HCT116 (cell line): ENCODE results near the gene ZEB1. TPM values are rescaled to one million over a fixed set of nuclear protein-coding genes. Genes with fewer than 3 reads are reported as not detected.

Source experiments
- ATAC-seq: fragments of 200-7000 bp; cut with Tn5 transposase; 2 replicates; pipeline ENCODE4 v1.9.1; 2020; ENCODE audit warnings: mild to moderate bottlenecking, moderate library complexity
- BruUV-seq: library from RNA; stranded (reverse); fragments of 400-500 nt; replicated peaks from 2 replicates; lab custom pipeline; 2021; lab: Mats Ljungman, UMichigan
- CTCF ChIA-PET: fragments of 300-600 bp; sonication (Branson Sonifier 250); formaldehyde crosslinking; loops from one replicate; lab custom pipeline; 2021; ENCODE audit warnings: antibody characterized with exemption; lab: Charles Lee
- POLR2A ChIA-PET: fragments of 300-600, 350-600 bp; sonication (Branson Sonifier 250); formaldehyde crosslinking; loops from one replicate; lab custom pipeline; 2021; ENCODE audit warnings: antibody characterized with exemption; lab: Charles Lee
- RAD21 ChIA-PET, 2 experiments: fragments of 300-600 bp; sonication (Branson Sonifier 250); formaldehyde crosslinking; loops; one replicate each; lab custom pipeline; 2023; ENCODE audit warnings: low total read pairs in 2 of 2; ENCODE audit not compliant: uncharacterized antibody in 2 of 2, unreplicated experiment in 2 of 2, low non-redundant PET in 1 of 2; lab: Charles Lee
- DNase-seq: peaks from one replicate; pipeline ENCODE4 v3.0.0-alpha.2; 2010; ENCODE audit warnings: low read depth, low spot score
- H2AFZ ChIP-seq: fragments of 200-600 bp; shearing (Covaris generic), sonication (generic); 2 replicates; pipeline ENCODE4 v1.6.1; 2017; ENCODE audit warnings: low read depth, mixed run types, mixed read lengths, antibody characterized with exemption, low read length; ENCODE audit not compliant: poor library complexity, severe bottlenecking
- H3K27ac ChIP-seq: 2 replicates; pipeline ENCODE4 v1.5.1; 2012; ENCODE audit warnings: low read depth, low read length
- H3K27me3 ChIP-seq: fragments of 200-600 bp; sonication (generic); 2 replicates; pipeline ENCODE4 v1.6.1; 2016; ENCODE audit warnings: mixed run types, low read length, mixed read lengths; ENCODE audit not compliant: insufficient read depth
- H3K36me3 ChIP-seq, 2 experiments: fragments of 200-500 bp in 1 of 2; fragments of 200-600 bp in 1 of 2; sonication (Bioruptor generic) in 1 of 2; sonication (generic) in 1 of 2; 2 replicates each; pipeline versions ENCODE4 v1.5.1 to v1.6.1; 2014 to 2016; ENCODE audit warnings: low read length in 2 of 2, inconsistent platforms in 1 of 2, mixed read lengths in 1 of 2, mixed run types in 1 of 2; ENCODE audit not compliant: insufficient read depth in 2 of 2, control insufficient read depth in 1 of 2
- H3K4me1 ChIP-seq, 2 experiments: fragments of 200-600 bp in 1 of 2; sonication (generic) in 1 of 2; 2 replicates each; pipeline versions ENCODE4 v1.5.1 to v1.6.1; 2012 to 2017; ENCODE audit warnings: low read length in 2 of 2, inconsistent platforms in 1 of 2, mild to moderate bottlenecking in 1 of 2, mixed read lengths in 1 of 2, mixed run types in 1 of 2, moderate library complexity in 1 of 2; ENCODE audit not compliant: insufficient read depth in 2 of 2, control insufficient read depth in 1 of 2
- H3K4me2 ChIP-seq: fragments of 200-600 bp; sonication (generic); 2 replicates; pipeline ENCODE4 v1.6.1; 2017; ENCODE audit warnings: mixed run types, low read length, mixed read lengths
- H3K4me3 ChIP-seq, 2 experiments: fragments of 200-600 bp in 1 of 2; sonication (generic) in 1 of 2; replicated peaks in 1 of 2; 2 replicates each; pipeline ENCODE4 v1.5.1; 2011 to 2016; ENCODE audit warnings: low read length in 2 of 2, control low read depth in 1 of 2, low read depth in 1 of 2, mild to moderate bottlenecking in 1 of 2, mixed read lengths in 1 of 2, mixed run types in 1 of 2
- H3K79me2 ChIP-seq: fragments of 200-600 bp; sonication (generic); 2 replicates; pipeline ENCODE4 v1.6.1; 2017; ENCODE audit warnings: mild to moderate bottlenecking, mixed run types, low read length, moderate library complexity, mixed read lengths; ENCODE audit not compliant: insufficient read depth
- H3K9ac ChIP-seq: fragments of 200-600 bp; sonication (generic); 2 replicates; pipeline ENCODE4 v1.6.1; 2016; ENCODE audit warnings: low read length, mixed read lengths
- H3K9me2 ChIP-seq: fragments of 200-600 bp; sonication (generic), shearing (Covaris generic); 2 replicates; pipeline ENCODE4 v1.6.1; 2017; ENCODE audit warnings: mixed run types, mild to moderate bottlenecking, moderate library complexity; ENCODE audit not compliant: insufficient read depth
- H3K9me3 ChIP-seq, 2 experiments: fragments of 200-500 bp in 1 of 2; fragments of 200-600 bp in 1 of 2; sonication (Bioruptor generic) in 1 of 2; sonication (generic) in 1 of 2; 2 replicates each; pipeline ENCODE4 v1.6.1; 2014 to 2017; ENCODE audit warnings: low read length in 2 of 2, mixed read lengths in 2 of 2, inconsistent platforms in 1 of 2, low read depth in 1 of 2, mild to moderate bottlenecking in 1 of 2, mixed run types in 1 of 2, moderate library complexity in 1 of 2; ENCODE audit not compliant: control insufficient read depth in 1 of 2, insufficient read depth in 1 of 2
- H4K20me1 ChIP-seq: fragments of 200-600 bp; sonication (generic), shearing (Covaris generic); 2 replicates; pipeline ENCODE4 v1.6.1; 2017; ENCODE audit warnings: mixed run types, mild to moderate bottlenecking, moderate library complexity; ENCODE audit not compliant: insufficient read depth
- CEBPB ChIP-seq: IDR thresholded peaks from 2 replicates; pipeline ENCODE4 v1.6.1; 2012; ENCODE audit warnings: low read depth
- CTCF ChIP-seq, 3 experiments: fragments of 200-600 bp in 1 of 3; sonication (generic) in 1 of 3; IDR thresholded peaks in 2 of 3; conservative IDR thresholded peaks in 1 of 3; 2 replicates each; pipeline ENCODE4 v1.5.1; 2012 to 2017; ENCODE audit warnings: low read depth in 2 of 3, low read length in 2 of 3, antibody characterized with exemption in 1 of 3, borderline replicate concordance in 1 of 3, control low read depth in 1 of 3, mild to moderate bottlenecking in 1 of 3, mixed read lengths in 1 of 3, mixed run types in 1 of 3, moderate library complexity in 1 of 3; ENCODE audit not compliant: insufficient read depth in 1 of 3
- EGR1 ChIP-seq: IDR thresholded peaks from 2 replicates; pipeline ENCODE4 v1.6.1; 2012; ENCODE audit warnings: low read depth
- ELF1 ChIP-seq: IDR thresholded peaks from 2 replicates; pipeline ENCODE4 v1.6.1; 2012; ENCODE audit warnings: low read depth, borderline replicate concordance
- EZH2 ChIP-seq: fragments of 200-600 bp; sonication (generic); IDR thresholded peaks from 2 replicates; pipeline ENCODE4 v1.6.1; 2017; ENCODE audit warnings: antibody characterized with exemption, mixed run types
- JUND ChIP-seq: IDR thresholded peaks from 2 replicates; pipeline ENCODE4 v1.6.1; 2012
- POLR2A ChIP-seq: IDR thresholded peaks from 2 replicates; pipeline ENCODE4 v1.7.0; 2011; ENCODE audit warnings: borderline replicate concordance; ENCODE audit not compliant: insufficient read depth, insufficient read length; ENCODE audit errors: extremely low read depth
- POLR2AphosphoS5 ChIP-seq: IDR thresholded peaks from 2 replicates; pipeline ENCODE4 v1.6.1; 2011; ENCODE audit warnings: mild to moderate bottlenecking, low read depth, low read length, moderate library complexity
- REST ChIP-seq: IDR thresholded peaks from 2 replicates; pipeline ENCODE4 v1.6.1; 2012; ENCODE audit warnings: low read depth
- SIN3A ChIP-seq: IDR thresholded peaks from 2 replicates; pipeline ENCODE4 v1.6.1; 2012; ENCODE audit warnings: low read depth
- SRF ChIP-seq: IDR thresholded peaks from 2 replicates; pipeline ENCODE4 v1.6.1; 2012; ENCODE audit warnings: low read depth
- YY1 ChIP-seq: IDR thresholded peaks from 2 replicates; pipeline ENCODE4 v1.6.1; 2011; ENCODE audit warnings: low read length, low read depth, moderate library complexity, mild to moderate bottlenecking; ENCODE audit not compliant: insufficient replicate concordance; ENCODE audit errors: extremely low read depth
- ZBTB33 ChIP-seq: IDR thresholded peaks from 2 replicates; pipeline ENCODE4 v1.6.1; 2011; ENCODE audit warnings: mild to moderate bottlenecking, low read length, moderate library complexity; ENCODE audit not compliant: insufficient replicate concordance; ENCODE audit errors: extremely low read depth
- ZFX ChIP-seq: fragments of 450-650 bp; IDR thresholded peaks from 2 replicates; pipeline ENCODE4 v1.6.1; 2017
- intact Hi-C: fragments of 100-400 bp; cut with micrococcal nuclease; formaldehyde crosslinking; loops from 2 replicates; pipeline ENCODE4 v1.10.0; 2022
- total RNA-seq: library from RNA; stranded (reverse); gene quantifications from one replicate; pipeline ENCODE4 v1.2.1, GENCODE V29; 2021; ENCODE audit not compliant: unreplicated experiment

The ZEB1 gene
- total RNA-seq, 1 experiment from 2014 or later = 3.4 TPM

GRCh38 chr10:31343009-31343408, 24.0 kb downstream of the ZEB1 start:
- H3K9ac ChIP-seq = no peak overlapping the region
- CTCF ChIA-PET = no interaction called here
- H3K4me2 ChIP-seq = no peak overlapping the region
- no peaks in the 10 kb centered on the region for H3K27me3 ChIP-seq
- H2AFZ ChIP-seq = no peak overlapping the region
- no peaks in the 10 kb centered on the region for H3K79me2 ChIP-seq
- H4K20me1 ChIP-seq = no peaks in the 10 kb centered on the region
- no peak for DNase-seq
- ATAC-seq = no peak
- no peaks in the 10 kb centered on the region for H3K36me3 ChIP-seq
- no peaks in the 10 kb centered on the region for H3K4me1 ChIP-seq
- TF ChIP-seq POLR2AphosphoS5 = no peak
- TF ChIP-seq SRF = no peak
- no peak for TF ChIP-seq EZH2
- TF ChIP-seq, all 23 proteins: peak for 0
- Histone ChIP-seq H3K9me2 (no peaks in the 10 kb centered on the region), H3K4me3 (no peak overlapping the region), H3K27ac (no peak overlapping the region), H3K9me3 (no peaks in the 10 kb centered on the region)
- intact Hi-C loops = no loop called here
- ChIA-PET RAD21 (no interaction called here), POLR2A (no interaction called here)
- no TSS peak for BruUV-seq

DNA sequence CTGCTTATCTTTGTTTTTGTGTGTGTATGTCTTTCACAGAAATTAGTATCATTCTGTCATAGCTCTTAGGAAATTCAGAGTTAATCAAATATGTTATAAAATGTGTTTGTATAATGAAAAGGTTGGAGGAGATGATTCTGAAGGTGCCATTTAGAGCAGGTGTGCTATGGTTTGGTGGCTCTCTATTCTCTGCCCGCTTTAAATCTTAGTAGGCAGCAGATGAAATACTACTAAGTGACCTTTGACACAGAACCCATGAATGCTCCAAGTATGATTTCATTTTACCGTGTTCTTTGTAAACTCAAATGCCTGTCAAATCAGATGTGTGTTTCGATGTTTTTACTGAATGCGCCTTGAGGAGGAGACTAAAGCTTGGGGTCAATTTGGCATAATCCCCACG, 24.5 kb downstream of the ZEB1 start:
- ATAC-seq (no peak), DNase-seq (no peak)
- Histone ChIP-seq H3K9me2 (no peaks in the 10 kb centered on the region), H3K4me1 (no peaks in the 10 kb centered on the region), H3K9ac (no peak overlapping the region), H3K27ac (no peak overlapping the region), H3K4me2 (no peak overlapping the region), H3K36me3 (no peaks in the 10 kb centered on the region), H3K27me3 (no peaks in the 10 kb centered on the region), H3K79me2 (no peaks in the 10 kb centered on the region), H3K4me3 (no peak overlapping the region), H2AFZ (no peak overlapping the region), H3K9me3 (no peaks in the 10 kb centered on the region), H4K20me1 (no peaks in the 10 kb centered on the region)
- ChIA-PET RAD21 (no interaction called here), CTCF (no interaction called here), POLR2A (no interaction called here)
- no TSS peak for BruUV-seq
- intact Hi-C loops = no loop called here
- TF ChIP-seq ELF1 = no peak
- no peak for TF ChIP-seq CTCF (IDR thresholded peaks at IDR 0.05 in 2 of 3, conservative IDR thresholded peaks at IDR 0.05 in 1 of 3; ENCODE audit: borderline replicate concordance in 1 of 3, insufficient read depth in 1 of 3, low read depth in 2 of 3, low read length in 2 of 3)
- TF ChIP-seq POLR2A = no peak
- no peak for TF ChIP-seq POLR2AphosphoS5
- no peak for TF ChIP-seq ZFX
- no peak for TF ChIP-seq ZBTB33
- no peak for TF ChIP-seq EZH2
- no peak for TF ChIP-seq YY1
- TF ChIP-seq EGR1 = no peak
- no peak for TF ChIP-seq SIN3A
- no peak for TF ChIP-seq JUND
- TF ChIP-seq SRF = no peak
- TF ChIP-seq REST = no peak
- TF ChIP-seq CEBPB = no peak
